GM12878 (cell line): ENCODE measurements around the gene VTCN1. TPM values are rescaled to one million over a fixed set of nuclear protein-coding genes. Genes with fewer than 3 reads are reported as not detected.

ENCODE experiments used
- BACH1 ChIP-seq: fragments of 450-650 bp; IDR thresholded peaks from 2 replicates; pipeline ENCODE4 v1.6.1; 2017; ENCODE audit warnings: mild to moderate bottlenecking, borderline replicate concordance
- BRCA1 ChIP-seq: IDR thresholded peaks from 2 replicates; pipeline ENCODE4 v1.6.1; 2011; ENCODE audit warnings: low read depth, low read length, improper control_type of control experiment
- CHD4 ChIP-seq: fragments of 200-600 bp; sonication (generic); IDR thresholded peaks from 2 replicates; pipeline ENCODE4 v1.6.1; 2016; ENCODE audit warnings: mild to moderate bottlenecking
- CREM ChIP-seq: IDR thresholded peaks from 2 replicates; pipeline ENCODE4 v1.6.1; 2014; ENCODE audit warnings: antibody characterized with exemption, low read depth
- E2F8 ChIP-seq: fragments of 450-650 bp; IDR thresholded peaks from 2 replicates; pipeline ENCODE4 v1.6.1; 2018; ENCODE audit warnings: mild to moderate bottlenecking, low read depth, moderate library complexity; ENCODE audit not compliant: partially characterized antibody
- ESRRA ChIP-seq: IDR thresholded peaks from 2 replicates; pipeline ENCODE4 v1.6.1; 2012; ENCODE audit warnings: mild to moderate bottlenecking, low read length, improper control_type of control experiment
- EZH2 ChIP-seq: IDR thresholded peaks from 2 replicates; pipeline ENCODE4 v1.6.1; 2012; ENCODE audit warnings: low read depth, mild to moderate bottlenecking, control low read depth, inconsistent platforms, low read length, borderline replicate concordance; ENCODE audit not compliant: control insufficient read depth
- HDGF ChIP-seq: fragments of 450-650 bp; IDR thresholded peaks from 2 replicates; pipeline ENCODE4 v1.6.1; 2016; ENCODE audit warnings: antibody characterized with exemption
- IKZF2 ChIP-seq, 2 experiments: fragments of 450-650 bp; IDR thresholded peaks; 2 replicates each; pipeline ENCODE4 v1.6.1; 2017; ENCODE audit warnings: mild to moderate bottlenecking in 2 of 2, moderate library complexity in 2 of 2
- IRF4 ChIP-seq: IDR thresholded peaks from 2 replicates; pipeline ENCODE4 v1.6.1; 2011; ENCODE audit warnings: low read depth, low read length
- JUNB ChIP-seq: IDR thresholded peaks from 2 replicates; pipeline ENCODE4 v1.6.1; 2016; ENCODE audit warnings: antibody characterized with exemption, mild to moderate bottlenecking
- LARP7 ChIP-seq: fragments of 450-650 bp; IDR thresholded peaks from 2 replicates; pipeline ENCODE4 v1.6.1; 2017; ENCODE audit warnings: mild to moderate bottlenecking
- MEF2B ChIP-seq: fragments of 450-650 bp; IDR thresholded peaks from 2 replicates; pipeline ENCODE4 v1.6.1; 2018; ENCODE audit warnings: mild to moderate bottlenecking, moderate library complexity; ENCODE audit not compliant: partially characterized antibody, poor library complexity, severe bottlenecking
- MTA2 ChIP-seq: fragments of 450-650 bp; IDR thresholded peaks from 2 replicates; pipeline ENCODE4 v1.6.1; 2016; ENCODE audit warnings: low read depth, mild to moderate bottlenecking, moderate library complexity
- MYC ChIP-seq: IDR thresholded peaks from 2 replicates; pipeline ENCODE4 v1.6.1; 2011; ENCODE audit warnings: mild to moderate bottlenecking, low read length, moderate library complexity, inconsistent platforms; ENCODE audit not compliant: insufficient read depth, insufficient replicate concordance, insufficient read length, severe bottlenecking
- NBN ChIP-seq: fragments of 450-650 bp; IDR thresholded peaks from 2 replicates; pipeline ENCODE4 v1.6.1; 2016
- NR2F1 ChIP-seq: fragments of 450-650 bp; conservative IDR thresholded peaks from 2 replicates; pipeline ENCODE4 v1.6.1; 2017; ENCODE audit warnings: mild to moderate bottlenecking
- POLR2A ChIP-seq: IDR thresholded peaks from 2 replicates; pipeline ENCODE4 v1.6.1; 2011; ENCODE audit warnings: low read depth, mild to moderate bottlenecking, low read length
- REST ChIP-seq: IDR thresholded peaks from 2 replicates; pipeline ENCODE4 v1.6.1; 2012; ENCODE audit warnings: mild to moderate bottlenecking, low read depth, low read length
- RUNX3 ChIP-seq: IDR thresholded peaks from 2 replicates; pipeline ENCODE4 v1.6.1; 2012; ENCODE audit warnings: low read length, inconsistent platforms
- SIX5 ChIP-seq: IDR thresholded peaks from 2 replicates; pipeline ENCODE4 v1.6.1; 2011; ENCODE audit warnings: mild to moderate bottlenecking, low read depth, low read length, moderate library complexity; ENCODE audit not compliant: severe bottlenecking
- SMAD5 ChIP-seq: IDR thresholded peaks from 2 replicates; pipeline ENCODE4 v1.6.1; 2016; ENCODE audit warnings: antibody characterized with exemption, low read depth
- SMC3 ChIP-seq: IDR thresholded peaks from 2 replicates; pipeline ENCODE4 v1.6.1; 2011; ENCODE audit warnings: low read length, improper control_type of control experiment, borderline replicate concordance
- SPI1 ChIP-seq: IDR thresholded peaks from 2 replicates; pipeline ENCODE4 v1.6.1; 2011; ENCODE audit warnings: low read depth, mild to moderate bottlenecking, low read length, moderate library complexity, borderline replicate concordance; ENCODE audit not compliant: insufficient read depth
- SREBF2 ChIP-seq: IDR thresholded peaks from 2 replicates; pipeline ENCODE4 v1.6.1; 2012; ENCODE audit warnings: mild to moderate bottlenecking, low read length
- SUZ12 ChIP-seq: fragments of 200-600 bp; sonication (generic); IDR thresholded peaks from one replicate; pipeline ENCODE4 v1.6.1; 2018; ENCODE audit warnings: antibody characterized with exemption, mild to moderate bottlenecking; ENCODE audit not compliant: unreplicated experiment
- TARDBP ChIP-seq: IDR thresholded peaks from 2 replicates; pipeline ENCODE4 v1.6.1; 2016; ENCODE audit warnings: borderline replicate concordance
- TBL1XR1 ChIP-seq: IDR thresholded peaks from 2 replicates; pipeline ENCODE4 v1.6.1; 2012; ENCODE audit warnings: low read depth, low read length, improper control_type of control experiment
- polyA plus RNA-seq, 11 experiments: library from polyadenylated mRNA; depleted of rRNA in 4 of 11; unstranded in 6 of 11; stranded (reverse) in 5 of 11; fragments of >200 nt; fragmentation: Nextera tagmentation in 4 of 11; fragmentation: Illumina TruSeq in 1 of 11; extraction: Ambion mirVana in 4 of 11; extraction: Trizol in 1 of 11; gene quantifications; 1 replicate in 1 of 11; 2 replicates in 10 of 11; pipeline versions ENCODE4 v1.2.1 to v1.2.3, GENCODE V29; 2011 to 2016; ENCODE audit warnings: inconsistent platforms in 2 of 11, missing spikeins in 2 of 11, low read depth in 1 of 11
- total RNA-seq, 4 experiments: library from RNA; depleted of rRNA in 3 of 4; stranded (reverse); fragments of >200 nt in 3 of 4; fragmentation: Illumina TruSeq in 1 of 4; extraction: Trizol in 1 of 4; gene quantifications; 2 replicates each; pipeline versions ENCODE4 v1.2.1 to v1.2.3, GENCODE V29; 2013 to 2021

VTCN1 gene
- total and polyA plus RNA-seq, 10 of the 15 experiments (the other 5 are each of a cell fraction or from before 2014, with no cell fraction given), result not detected

GRCh38 chr1:117121589-117122329 lies 89.0 kb downstream of the VTCN1 start, which contains the start of gene TRIM45 (continued):
- no peak for TF ChIP-seq E2F8
- no peak for TF ChIP-seq SIX5
- TF ChIP-seq BRCA1, result no peak
- TF ChIP-seq SREBF2, result no peak
- TF ChIP-seq REST, result no peak
- peak; percentile 17; the same call in 1 of the 2 replicates for TF ChIP-seq SMC3
- TF ChIP-seq SUZ12, result no peak
- peak; percentile 18; the same call in 1 of the 2 replicates for TF ChIP-seq NBN
- no peak for TF ChIP-seq IKZF2 (IDR thresholded peaks at IDR 0.05)
- 0 out of 2 replicates have a peak, but pooled peaks have one; percentile 22 for TF ChIP-seq TBL1XR1
- TF ChIP-seq HDGF, result no peak; the same call in 1 of the 2 replicates
- no peak for TF ChIP-seq SMAD5
- peak; percentile 59 for TF ChIP-seq POLR2A
- TF ChIP-seq MEF2B, result no peak
- no peak for TF ChIP-seq TARDBP
- no peak for TF ChIP-seq NR2F1
- peak; percentile 34; the same call in 1 of the 2 replicates for TF ChIP-seq LARP7
- no peak for TF ChIP-seq JUNB
- peak; percentile 11; the same call in 1 of the 2 replicates for TF ChIP-seq RUNX3
- TF ChIP-seq MYC, result no peak
- TF ChIP-seq EZH2, result no peak
- 0 out of 2 replicates have a peak, but pooled peaks have one; percentile 12 for TF ChIP-seq IRF4
- TF ChIP-seq MTA2, result no peak
- TF ChIP-seq BACH1, result 0 out of 2 replicates have a peak, but pooled peaks have one; percentile 9
- 0 out of 2 replicates have a peak, but pooled peaks have one; percentile 30 for TF ChIP-seq CREM
- TF ChIP-seq SPI1, result no peak
- no peak for TF ChIP-seq CHD4
- no peak for TF ChIP-seq ESRRA
